ENCODE data around the gene PGGHG.

PGGHG gene

GRCh38 chr11:334264-334994 is 45.5 kb downstream of the PGGHG start:
- Mint-ChIP-seq H3K4me1 (peaks cover 54% of the 10 kb centered on the region), H3K27ac (no peak overlapping the region), H3K27me3 (no peaks in the 10 kb centered on the region)

DNA sequence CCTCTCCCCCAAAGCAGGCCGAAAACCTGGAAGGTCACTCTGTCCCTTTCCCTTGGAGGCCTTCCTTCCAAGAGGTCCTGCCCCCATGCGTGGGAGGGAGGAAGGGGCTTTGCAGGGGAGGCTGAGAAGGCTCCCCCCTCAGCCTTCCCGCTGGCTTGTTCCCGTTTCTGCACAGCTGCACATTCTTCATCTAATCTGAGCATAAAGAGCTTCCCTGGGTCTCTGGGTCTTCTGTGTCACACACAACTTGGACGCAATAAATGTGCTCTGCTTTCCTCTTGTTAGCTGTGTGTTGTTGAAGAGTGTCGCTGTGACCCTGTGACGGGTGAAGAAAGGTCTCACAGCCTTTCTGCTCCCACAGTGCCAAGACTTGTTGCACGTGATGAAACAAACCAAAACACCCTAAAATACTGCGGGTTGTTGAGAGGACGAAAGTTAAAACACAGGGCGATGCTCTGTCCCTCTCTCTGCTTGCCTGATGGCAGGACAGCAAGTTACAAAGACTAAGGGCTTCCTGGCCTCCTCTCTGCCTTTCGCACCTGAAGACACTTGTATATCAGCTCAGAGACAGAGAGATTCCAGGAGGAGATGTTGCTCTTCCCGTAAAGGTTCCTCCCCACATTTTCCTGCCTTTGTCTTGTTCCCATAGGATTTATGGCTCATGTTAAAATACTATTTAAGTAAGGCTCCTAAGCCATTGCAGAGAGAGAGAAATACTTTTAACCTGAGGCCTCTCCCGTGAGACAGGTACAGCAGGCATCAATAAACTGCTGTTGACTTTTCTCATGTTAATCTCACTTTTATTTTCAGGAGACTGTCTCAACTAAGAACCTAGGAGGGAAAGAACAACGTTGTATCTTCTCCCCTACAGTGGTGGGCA is 47.1 kb downstream of the PGGHG start:
- Mint-ChIP-seq H3K27ac (peak overlapping the region; percentile 69), H3K27me3 (no peaks in the 10 kb centered on the region), H3K36me3 (no peaks in the 10 kb centered on the region), H3K4me3 (no peak overlapping the region), H3K4me1 (peaks cover 48% of the 10 kb centered on the region), H3K9me3 (no peaks in the 10 kb centered on the region)

More at GRCh38 chr11:334264-334994, 45.5 kb downstream of the PGGHG start:
- H3K4me3 Mint-ChIP-seq, result no peak overlapping the region
- H3K9me3 Mint-ChIP-seq, result no peaks in the 10 kb centered on the region
- no peaks in the 10 kb centered on the region for H3K36me3 Mint-ChIP-seq

GRCh38 chr11:336659-337198 is 47.8 kb downstream of the PGGHG start:
- H3K27me3 Mint-ChIP-seq, result no peaks in the 10 kb centered on the region
- H3K4me3 Mint-ChIP-seq, result no peak overlapping the region
- H3K4me1 Mint-ChIP-seq, result peaks cover 48% of the 10 kb centered on the region
- H3K9me3 Mint-ChIP-seq, result no peaks in the 10 kb centered on the region
- no peaks in the 10 kb centered on the region for H3K36me3 Mint-ChIP-seq
- peak overlapping the region; percentile 69 for H3K27ac Mint-ChIP-seq

- Mint-ChIP-seq H3K4me1 (peaks cover 49% of the 10 kb centered on the region), H3K27ac (no peak overlapping the region), H3K36me3 (no peaks in the 10 kb centered on the region), H3K27me3 (no peaks in the 10 kb centered on the region), H3K4me3 (no peak overlapping the region), H3K9me3 (no peaks in the 10 kb centered on the region)
Observed at GRCh38 chr11:337711-338110, 48.8 kb downstream of the PGGHG start.

GRCh38 chr11:339963-340362 is 51.0 kb downstream of the PGGHG start:
- Mint-ChIP-seq H3K4me1 (peaks cover 44% of the 10 kb centered on the region), H3K36me3 (no peaks in the 10 kb centered on the region), H3K4me3 (no peak overlapping the region), H3K27me3 (no peaks in the 10 kb centered on the region), H3K9me3 (no peaks in the 10 kb centered on the region), H3K27ac (no peak overlapping the region)

DNA sequence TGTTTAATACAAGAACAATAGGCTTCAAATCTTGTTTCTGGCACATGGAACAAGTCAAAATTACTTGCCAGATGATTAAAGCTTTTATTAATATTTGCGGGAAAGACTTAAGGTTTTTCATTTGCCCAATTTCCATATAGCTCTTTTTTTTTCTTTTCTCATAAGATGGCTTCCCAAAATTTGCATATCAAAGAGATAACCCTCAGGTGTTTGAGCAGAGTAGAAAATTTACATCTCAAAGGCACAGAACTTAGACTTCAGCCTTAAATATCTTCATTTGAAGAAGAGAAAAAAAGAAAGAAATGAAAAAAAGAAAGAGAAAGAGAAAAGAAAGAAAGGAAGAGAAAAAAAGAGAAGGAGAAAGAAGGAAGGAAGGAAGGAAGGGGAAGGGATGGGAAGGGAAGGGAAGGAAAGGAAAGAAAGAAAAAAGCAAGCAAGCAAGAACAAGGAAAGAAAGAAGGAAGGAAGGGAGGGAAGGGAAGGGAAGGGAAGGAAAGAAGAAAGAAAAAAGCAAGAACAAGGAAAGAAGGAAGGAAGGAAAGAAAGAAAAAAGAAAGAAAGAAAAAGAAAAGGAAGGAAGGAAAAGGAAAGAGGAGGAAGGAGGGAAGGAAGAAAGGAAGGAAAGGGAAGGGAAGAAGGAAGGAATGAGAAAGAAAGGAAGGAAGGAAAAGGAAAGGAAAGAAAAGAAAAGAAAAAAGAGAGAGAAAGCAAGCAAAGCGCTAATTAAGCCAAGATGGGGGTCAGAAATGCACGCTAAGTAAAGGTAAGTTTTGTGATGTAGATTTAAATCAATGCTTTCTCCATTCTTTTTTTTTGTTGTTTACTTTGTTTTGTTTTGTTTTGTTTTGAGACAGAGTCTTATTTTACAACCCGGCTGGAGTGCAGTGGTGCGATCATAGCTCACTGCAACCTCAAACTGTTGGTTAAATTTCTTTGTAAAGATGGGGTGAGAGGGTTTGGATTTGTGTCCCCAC is 51.9 kb downstream of the PGGHG start:
- H3K27ac Mint-ChIP-seq, result peak overlapping the region; percentile 82
- H3K4me3 Mint-ChIP-seq, result no peak overlapping the region
- H3K9me3 Mint-ChIP-seq, result no peaks in the 10 kb centered on the region
- peaks cover 38% of the 10 kb centered on the region for H3K4me1 Mint-ChIP-seq
- no peaks in the 10 kb centered on the region for H3K36me3 Mint-ChIP-seq
- H3K27me3 Mint-ChIP-seq, result no peaks in the 10 kb centered on the region

DNA sequence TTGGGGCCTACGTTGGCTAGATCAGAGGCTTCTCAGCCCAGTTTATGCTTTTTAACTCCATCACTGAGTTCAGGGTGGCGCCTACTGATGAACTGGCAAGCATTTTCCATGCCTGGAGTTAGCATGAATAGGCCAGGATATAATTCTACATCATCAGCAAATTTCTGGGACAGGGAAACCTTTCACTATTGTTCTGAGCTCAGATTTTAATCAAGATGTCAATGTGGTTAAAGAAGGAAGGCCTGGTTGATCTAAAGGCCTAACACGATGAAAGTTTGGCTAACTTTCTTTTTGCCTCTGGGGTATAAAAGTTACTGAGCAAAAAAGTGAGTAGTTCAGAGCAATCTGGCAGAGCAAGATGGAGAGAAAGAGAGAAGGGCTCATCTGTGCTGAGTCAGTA is 53.4 kb downstream of the PGGHG start:
- Mint-ChIP-seq H3K4me3 (no peak overlapping the region), H3K4me1 (peaks cover 26% of the 10 kb centered on the region), H3K36me3 (no peaks in the 10 kb centered on the region), H3K27me3 (no peaks in the 10 kb centered on the region), H3K9me3 (no peaks in the 10 kb centered on the region), H3K27ac (no peak overlapping the region)

DNA sequence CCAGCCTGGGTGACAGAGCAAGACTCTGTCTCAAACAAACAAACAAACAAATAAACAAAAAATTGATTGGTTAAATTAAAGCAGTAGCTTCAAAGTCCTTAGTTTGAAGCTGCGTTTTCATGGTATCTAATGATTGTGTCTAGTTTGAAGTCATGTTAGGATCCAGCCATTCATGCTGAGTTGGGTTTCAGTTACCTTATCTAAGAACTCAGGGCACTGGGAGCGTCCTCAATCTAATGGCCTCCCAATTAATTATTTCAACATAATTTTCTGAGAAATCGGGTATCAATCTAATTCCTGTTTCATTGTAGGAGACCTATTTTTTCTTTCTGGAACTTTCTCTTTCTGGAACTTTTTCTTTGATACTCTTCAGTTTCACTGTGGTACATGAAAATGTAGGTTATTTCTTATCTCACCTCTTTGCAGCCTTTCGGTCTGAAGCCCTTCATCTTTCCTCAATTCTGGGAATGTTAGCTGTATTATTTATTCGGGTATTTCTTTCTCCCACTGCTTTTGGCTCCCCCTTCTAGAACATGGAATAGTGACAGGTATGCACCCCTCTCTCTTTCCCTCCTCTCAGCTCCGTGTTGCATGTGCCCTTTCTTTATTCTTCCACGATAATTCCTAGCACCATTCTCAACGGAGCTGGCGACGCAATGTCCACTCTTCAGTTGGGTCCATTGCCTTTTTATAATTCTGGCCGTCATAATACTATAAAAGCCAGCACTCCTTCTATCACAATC is 56.1 kb downstream of the PGGHG start:
- Mint-ChIP-seq H3K27ac (no peak overlapping the region), H3K4me1 (peaks cover 26% of the 10 kb centered on the region), H3K4me3 (no peak overlapping the region), H3K36me3 (no peaks in the 10 kb centered on the region), H3K27me3 (no peaks in the 10 kb centered on the region), H3K9me3 (no peaks in the 10 kb centered on the region)
